DOHH2 (cell line): ENCODE results near the gene TMEM82.
A peak's percentile ranks its signal among the peaks of the same experiment; 100 is the strongest.

Experiments used
- EZH2phosphoT487 ChIP-seq: fragments of 200-600 bp; sonication (generic); IDR thresholded peaks from 2 replicates; pipeline ENCODE4 v1.6.1; 2017; ENCODE audit warnings: borderline replicate concordance, mild to moderate bottlenecking, antibody characterized with exemption, low read length, moderate library complexity, mixed read lengths
- TF ChIP-seq, protein P1 (sequence below): fragments of 200-600 bp; sonication (generic); IDR thresholded peaks from one replicate; pipeline ENCODE4 v1.5.1; 2014; ENCODE audit warnings: antibody characterized with exemption, mild to moderate bottlenecking, low read depth, low read length; ENCODE audit not compliant: poor library complexity, severe bottlenecking

DNA sequence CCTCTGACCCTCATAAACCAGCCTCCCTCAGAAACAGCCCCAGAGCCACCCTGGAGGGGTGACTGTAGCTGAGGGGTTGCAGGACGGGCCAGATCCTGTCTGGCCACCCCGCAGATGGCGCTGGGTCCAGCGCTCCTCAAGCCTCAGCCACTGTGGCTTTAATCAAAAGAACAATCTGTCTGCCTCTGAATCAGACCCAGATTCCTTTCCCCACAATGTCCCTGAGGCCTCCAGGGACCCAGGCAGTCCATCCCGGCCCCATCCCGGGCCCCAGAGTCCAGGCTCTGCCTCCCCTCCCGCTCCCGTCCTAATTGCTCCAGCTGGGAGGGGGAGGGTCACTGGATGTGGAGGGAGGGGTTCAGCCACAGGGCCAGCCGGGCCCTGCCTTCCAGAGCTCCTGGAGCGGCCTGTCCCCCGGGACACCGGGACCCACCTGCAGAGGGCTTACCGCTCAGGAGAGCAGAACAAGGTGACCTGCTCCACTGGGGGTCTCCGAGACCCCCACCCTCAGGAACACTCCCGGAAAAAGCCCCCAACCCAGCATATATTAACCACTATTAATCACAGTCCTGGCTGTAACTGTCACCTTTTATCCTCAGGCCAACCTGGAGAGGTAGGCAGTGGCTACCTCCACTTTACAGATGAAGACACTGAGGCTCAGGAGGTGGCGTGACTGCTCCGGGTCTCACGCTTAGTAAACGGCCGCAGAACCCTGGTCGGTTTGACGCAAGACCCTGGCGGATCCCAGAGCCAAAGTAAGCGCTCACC lies 15.5 kb downstream of the TMEM82 start:
- TF ChIP-seq, protein P1, sequence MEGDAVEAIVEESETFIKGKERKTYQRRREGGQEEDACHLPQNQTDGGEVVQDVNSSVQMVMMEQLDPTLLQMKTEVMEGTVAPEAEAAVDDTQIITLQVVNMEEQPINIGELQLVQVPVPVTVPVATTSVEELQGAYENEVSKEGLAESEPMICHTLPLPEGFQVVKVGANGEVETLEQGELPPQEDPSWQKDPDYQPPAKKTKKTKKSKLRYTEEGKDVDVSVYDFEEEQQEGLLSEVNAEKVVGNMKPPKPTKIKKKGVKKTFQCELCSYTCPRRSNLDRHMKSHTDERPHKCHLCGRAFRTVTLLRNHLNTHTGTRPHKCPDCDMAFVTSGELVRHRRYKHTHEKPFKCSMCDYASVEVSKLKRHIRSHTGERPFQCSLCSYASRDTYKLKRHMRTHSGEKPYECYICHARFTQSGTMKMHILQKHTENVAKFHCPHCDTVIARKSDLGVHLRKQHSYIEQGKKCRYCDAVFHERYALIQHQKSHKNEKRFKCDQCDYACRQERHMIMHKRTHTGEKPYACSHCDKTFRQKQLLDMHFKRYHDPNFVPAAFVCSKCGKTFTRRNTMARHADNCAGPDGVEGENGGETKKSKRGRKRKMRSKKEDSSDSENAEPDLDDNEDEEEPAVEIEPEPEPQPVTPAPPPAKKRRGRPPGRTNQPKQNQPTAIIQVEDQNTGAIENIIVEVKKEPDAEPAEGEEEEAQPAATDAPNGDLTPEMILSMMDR: no peak
- peak; percentile 76 for TF ChIP-seq EZH2phosphoT487
